ENCODE results near the gene MYZAP. TPM values are rescaled to one million over a fixed set of nuclear protein-coding genes. Genes with fewer than 3 reads are reported as not detected.

MYZAP gene
- total and polyA plus RNA-seq, 2 of the 8 experiments (the other 6 are each of a cell fraction or from before 2014, with no cell fraction given) = 0.41 to 0.65 TPM

DNA sequence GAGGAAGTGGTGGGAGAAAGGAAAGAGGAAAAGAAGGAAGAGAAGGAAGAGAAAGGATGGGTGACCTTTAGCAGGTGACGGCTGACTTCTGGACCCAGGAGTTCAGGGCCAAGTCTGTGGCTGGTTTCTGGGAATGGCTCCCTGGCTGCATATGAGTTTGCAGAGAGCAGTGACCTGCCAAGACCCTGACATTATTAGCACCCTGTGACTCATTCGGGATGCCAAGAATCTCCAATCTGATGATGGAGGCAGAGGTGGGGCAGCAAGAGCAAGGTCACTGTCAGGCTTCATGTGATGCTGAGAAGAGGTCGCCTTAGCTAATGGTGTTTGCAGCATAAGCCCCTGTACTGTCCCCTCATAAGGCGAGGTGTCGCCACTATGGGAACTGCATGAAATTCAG is 42.6 kb downstream of the MYZAP start:
- no peak overlapping the region for H3K27ac ChIP-seq (ENCODE audit: low read depth, low read length)
- H4K8ac ChIP-seq (ENCODE audit: extremely low read depth, insufficient read depth, low read length) = no peak overlapping the region
- H3K4ac ChIP-seq (replicated peaks; ENCODE audit: insufficient read length, low read depth, low read length) = no peak overlapping the region
- H4K20me1 ChIP-seq (replicated peaks in 1 of 2; ENCODE audit: control insufficient read depth in 1 of 2, insufficient read depth in 2 of 2, low read length in 2 of 2) = peaks cover 0 to 1% of the 10 kb centered on the region in 2 experiments
- H2BK5ac ChIP-seq (ENCODE audit: low read depth, low read length) = no peak overlapping the region
- H3K18ac ChIP-seq (ENCODE audit: extremely low read depth, low read length) = no peak overlapping the region
- no peaks in the 10 kb centered on the region for H3K4me1 ChIP-seq (replicated peaks in 1 of 4; ENCODE audit: control insufficient read depth in 3 of 4, insufficient read depth in 4 of 4, low read length in 3 of 4)
- H2AK5ac ChIP-seq (ENCODE audit: low read depth, low read length) = no peak overlapping the region
- H3K4me3 ChIP-seq (ENCODE audit: extremely low read depth in 1 of 4, insufficient read depth in 2 of 4, low read depth in 3 of 4, low read length in 4 of 4) = no peak overlapping the region
- no peak overlapping the region for H2BK15ac ChIP-seq (ENCODE audit: low read length)
- H4K5ac ChIP-seq (ENCODE audit: insufficient read length, low read depth, low read length) = no peak overlapping the region
- H2AFZ ChIP-seq (ENCODE audit: low read length) = no peak overlapping the region
- no peak overlapping the region for H3K4me2 ChIP-seq (ENCODE audit: insufficient read depth in 1 of 2, low read depth in 2 of 2, low read length in 2 of 2)
- no peak overlapping the region for H2BK12ac ChIP-seq (ENCODE audit: low read depth, low read length)
- WGBS, 2 experiments (ENCODE audit: extremely low coverage in 1 of 2, insufficient coverage in 1 of 2, insufficient read length in 1 of 2, insufficient replicate concordance in 2 of 2, low coverage in 1 of 2, low lambda C conversion rate in 2 of 2, missing lambda C conversion rate in 1 of 2) = 88% methylated on average over 5 of the region's 5 CpGs; no CpG with 5 or more reads in 1 of the 2 experiments
- no peak overlapping the region for H3K56ac ChIP-seq (replicated peaks; ENCODE audit: insufficient read length, low read depth, low read length)
- H3K23ac ChIP-seq (ENCODE audit: insufficient read length) = no peak overlapping the region
- ChIA-PET POLR2A (ENCODE audit: partially characterized antibody) (no interaction called here), CTCF (ENCODE audit: partially characterized antibody) (interaction anchor here (0.8 to 5.7 kb wide), 5 partner anchors 22 to 323 kb away, joined by 3 to 25 read pairs (median 5); no protein-coding TSS in a partner anchor)
- no peak overlapping the region for H3K14ac ChIP-seq (ENCODE audit: insufficient read length)
- no peaks in the 10 kb centered on the region for H3K9me3 ChIP-seq (ENCODE audit: insufficient read depth in 2 of 2, low read depth in 1 of 2, low read length in 1 of 2)
- no peaks in the 10 kb centered on the region for H3K79me1 ChIP-seq (ENCODE audit: low read depth, low read length)
- H3K9ac ChIP-seq (replicated peaks in 1 of 4; ENCODE audit: extremely low read depth in 1 of 4, low read depth in 3 of 4, low read length in 3 of 4) = no peak overlapping the region
- FAIRE-seq = no peak
- no peaks in the 10 kb centered on the region for H3K79me2 ChIP-seq (ENCODE audit: control insufficient read depth in 1 of 2, insufficient read depth in 2 of 2, low read length in 2 of 2)
- H2BK20ac ChIP-seq (ENCODE audit: low read length) = no peak overlapping the region
- no peaks in the 10 kb centered on the region for H3K27me3 ChIP-seq (replicated peaks in 1 of 4; ENCODE audit: control insufficient read depth in 3 of 4, extremely low read depth in 1 of 4, insufficient read depth in 3 of 4, low read length in 3 of 4)
- H4K91ac ChIP-seq (replicated peaks; ENCODE audit: insufficient read length, low read length) = no peak overlapping the region
- no peak for DNase-seq (ENCODE audit: low read depth in 1 of 2, low spot score in 2 of 2)
- no peaks in the 10 kb centered on the region for H3K36me3 ChIP-seq (ENCODE audit: control insufficient read depth in 2 of 4, insufficient read depth in 4 of 4, low read length in 3 of 4)
- no peak for TF ChIP-seq ATF2 (IDR thresholded peaks at IDR 0.05; ENCODE audit: low read length)
- TF ChIP-seq YY1 (IDR thresholded peaks at IDR 0.05; ENCODE audit: low read depth, low read length) = no peak
- TF ChIP-seq JUND (IDR thresholded peaks at IDR 0.05; ENCODE audit: low read length) = no peak
- no peak for TF ChIP-seq TBP (IDR thresholded peaks at IDR 0.05; ENCODE audit: low read depth, low read length)
- no peak overlapping the region for H2BK120ac ChIP-seq (replicated peaks; ENCODE audit: low read depth, low read length)
- H3K23me2 ChIP-seq (ENCODE audit: low read depth, low read length) = no peaks in the 10 kb centered on the region

All from H1 (cell line).